ENCODE results near the gene SLC39A3. TPM values are rescaled to one million over a fixed set of nuclear protein-coding genes. Genes with fewer than 3 reads are reported as not detected.

SLC39A3 gene
- total and polyA plus RNA-seq, 10 of the 15 experiments (the other 5 are each of a cell fraction or from before 2014, with no cell fraction given): 0.63 to 67.1 (median 51.2) TPM

DNA sequence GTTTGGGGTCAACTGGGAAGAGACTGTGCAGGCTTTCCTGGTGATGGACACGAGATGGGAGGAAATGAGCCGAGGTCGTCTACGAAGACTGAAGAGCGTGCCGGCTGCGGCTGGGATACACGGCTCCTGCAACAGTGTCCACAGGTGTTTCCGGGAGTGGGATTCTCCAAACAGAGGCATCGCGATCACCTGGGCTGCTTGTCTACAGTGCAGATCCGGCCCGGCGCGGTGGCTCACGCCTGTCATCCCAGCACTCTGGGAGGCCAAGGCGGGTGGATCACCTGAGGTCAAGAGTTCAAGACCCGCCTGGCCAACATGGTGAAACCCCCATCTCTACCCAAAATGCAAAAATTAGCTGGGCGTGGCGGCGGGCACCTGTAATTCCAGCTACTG lies 11.6 kb upstream of the SLC39A3 start (continued):
- TF ChIP-seq, protein P1, sequence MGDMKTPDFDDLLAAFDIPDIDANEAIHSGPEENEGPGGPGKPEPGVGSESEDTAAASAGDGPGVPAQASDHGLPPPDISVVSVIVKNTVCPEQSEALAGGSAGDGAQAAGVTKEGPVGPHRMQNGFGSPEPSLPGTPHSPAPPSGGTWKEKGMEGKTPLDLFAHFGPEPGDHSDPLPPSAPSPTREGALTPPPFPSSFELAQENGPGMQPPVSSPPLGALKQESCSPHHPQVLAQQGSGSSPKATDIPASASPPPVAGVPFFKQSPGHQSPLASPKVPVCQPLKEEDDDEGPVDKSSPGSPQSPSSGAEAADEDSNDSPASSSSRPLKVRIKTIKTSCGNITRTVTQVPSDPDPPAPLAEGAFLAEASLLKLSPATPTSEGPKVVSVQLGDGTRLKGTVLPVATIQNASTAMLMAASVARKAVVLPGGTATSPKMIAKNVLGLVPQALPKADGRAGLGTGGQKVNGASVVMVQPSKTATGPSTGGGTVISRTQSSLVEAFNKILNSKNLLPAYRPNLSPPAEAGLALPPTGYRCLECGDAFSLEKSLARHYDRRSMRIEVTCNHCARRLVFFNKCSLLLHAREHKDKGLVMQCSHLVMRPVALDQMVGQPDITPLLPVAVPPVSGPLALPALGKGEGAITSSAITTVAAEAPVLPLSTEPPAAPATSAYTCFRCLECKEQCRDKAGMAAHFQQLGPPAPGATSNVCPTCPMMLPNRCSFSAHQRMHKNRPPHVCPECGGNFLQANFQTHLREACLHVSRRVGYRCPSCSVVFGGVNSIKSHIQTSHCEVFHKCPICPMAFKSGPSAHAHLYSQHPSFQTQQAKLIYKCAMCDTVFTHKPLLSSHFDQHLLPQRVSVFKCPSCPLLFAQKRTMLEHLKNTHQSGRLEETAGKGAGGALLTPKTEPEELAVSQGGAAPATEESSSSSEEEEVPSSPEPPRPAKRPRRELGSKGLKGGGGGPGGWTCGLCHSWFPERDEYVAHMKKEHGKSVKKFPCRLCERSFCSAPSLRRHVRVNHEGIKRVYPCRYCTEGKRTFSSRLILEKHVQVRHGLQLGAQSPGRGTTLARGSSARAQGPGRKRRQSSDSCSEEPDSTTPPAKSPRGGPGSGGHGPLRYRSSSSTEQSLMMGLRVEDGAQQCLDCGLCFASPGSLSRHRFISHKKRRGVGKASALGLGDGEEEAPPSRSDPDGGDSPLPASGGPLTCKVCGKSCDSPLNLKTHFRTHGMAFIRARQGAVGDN (IDR thresholded peaks at IDR 0.05): no peak

DNA sequence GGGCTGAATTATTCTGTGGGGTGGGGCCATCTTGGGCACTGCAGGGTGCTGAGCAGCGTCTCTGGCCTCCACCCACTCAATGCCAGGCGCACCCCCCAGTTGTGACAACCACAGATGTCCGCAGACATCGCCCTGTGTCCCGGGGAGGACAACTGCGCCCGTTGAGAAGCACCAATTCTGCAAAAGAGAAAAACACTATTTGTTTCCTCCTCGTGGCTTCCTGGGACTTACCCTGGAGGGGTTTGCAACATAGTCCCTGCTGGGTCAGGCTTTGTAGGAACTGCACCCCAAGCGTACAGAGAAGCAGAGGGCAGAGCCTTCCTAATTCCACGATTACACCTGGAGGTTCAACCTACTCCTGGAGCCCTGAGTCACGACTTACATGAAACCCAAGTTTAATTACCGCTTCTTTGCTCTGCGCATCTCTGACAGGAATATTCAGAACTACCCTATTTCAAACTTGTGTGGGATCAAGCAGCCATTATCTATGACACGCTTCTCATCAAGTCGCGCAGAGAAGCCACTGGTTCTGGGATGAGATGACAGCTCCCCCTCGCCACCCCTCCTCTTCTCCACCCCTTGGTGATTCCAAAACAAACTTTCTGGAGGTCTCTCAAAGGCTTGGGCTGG lies 11.1 kb upstream of the SLC39A3 start:
- DNase-seq (ENCODE audit: low read depth, low spot score): no peak
- in situ Hi-C loops (cut with MboI): loop anchor here (5.0 kb wide), 1 partner anchor 284 kb away; no protein-coding TSS in a partner anchor
- Histone ChIP-seq H3K9ac (ENCODE audit: control insufficient read depth, insufficient read depth, low read length) (no peak overlapping the region), H3K27me3 (replicated peaks in 1 of 2; ENCODE audit: control insufficient read depth in 2 of 2, insufficient read depth in 2 of 2, low read length in 1 of 2) (no peaks in the 10 kb centered on the region), H2AFZ (ENCODE audit: control insufficient read depth, low read depth, low read length) (no peak overlapping the region), H4K20me1 (ENCODE audit: control insufficient read depth, insufficient read depth) (no peaks in the 10 kb centered on the region), H3K27ac (ENCODE audit: control insufficient read depth, insufficient read depth) (no peak overlapping the region), H3K4me1 (ENCODE audit: control insufficient read depth, insufficient read depth, low read length) (peaks cover 17% of the 10 kb centered on the region), H3K4me2 (ENCODE audit: control insufficient read depth, insufficient read depth) (no peak overlapping the region), H3K79me2 (ENCODE audit: control insufficient read depth, insufficient read depth, low read length) (no peaks in the 10 kb centered on the region), H3K4me3 (no peak overlapping the region), H3K36me3 (ENCODE audit: control insufficient read depth in 2 of 2, insufficient read depth in 2 of 2, low read length in 1 of 2) (peaks cover 0 to 11% of the 10 kb centered on the region in 2 experiments; a peak in 2 of 4 replicates), H3K9me3 (replicated peaks; ENCODE audit: control insufficient read depth, insufficient read depth, low read length) (no peaks in the 10 kb centered on the region)
- SMC1A ChIA-PET (ENCODE audit: uncharacterized antibody, unreplicated experiment): interaction anchor here (2.1 to 3.1 kb wide), 4 partner anchors 32 to 109 kb away, joined by 6 to 50 read pairs (median 7); partner anchors contain the start of gene SGTA
- no peak for ATAC-seq
- POLR2A ChIA-PET: no interaction called here
- intact Hi-C loops (cut with micrococcal nuclease; ENCODE audit: unreplicated experiment): no loop called here
- no TSS peak for BruUV-seq (replicated peaks)
- 58% methylated on average over 17 of the region's 17 CpGs for WGBS (ENCODE audit: insufficient coverage, insufficient replicate concordance, low lambda C conversion rate, missing lambda C conversion rate)
- CTCF ChIA-PET: interaction anchor here (0.8 to 6.0 kb wide), 4 partner anchors 49 to 103 kb away, joined by 6 to 125 read pairs (median 12); no protein-coding TSS in a partner anchor
- no peak for FAIRE-seq
- RAD21 ChIA-PET (ENCODE audit: unreplicated experiment): interaction anchor here (3.5 kb wide), 1 partner anchor 102 kb away, joined by 45 read pairs; no protein-coding TSS in a partner anchor
- no peak for TF ChIP-seq SMAD1 (IDR thresholded peaks at IDR 0.05; ENCODE audit: low read depth, partially characterized antibody)
- TF ChIP-seq, protein P2, sequence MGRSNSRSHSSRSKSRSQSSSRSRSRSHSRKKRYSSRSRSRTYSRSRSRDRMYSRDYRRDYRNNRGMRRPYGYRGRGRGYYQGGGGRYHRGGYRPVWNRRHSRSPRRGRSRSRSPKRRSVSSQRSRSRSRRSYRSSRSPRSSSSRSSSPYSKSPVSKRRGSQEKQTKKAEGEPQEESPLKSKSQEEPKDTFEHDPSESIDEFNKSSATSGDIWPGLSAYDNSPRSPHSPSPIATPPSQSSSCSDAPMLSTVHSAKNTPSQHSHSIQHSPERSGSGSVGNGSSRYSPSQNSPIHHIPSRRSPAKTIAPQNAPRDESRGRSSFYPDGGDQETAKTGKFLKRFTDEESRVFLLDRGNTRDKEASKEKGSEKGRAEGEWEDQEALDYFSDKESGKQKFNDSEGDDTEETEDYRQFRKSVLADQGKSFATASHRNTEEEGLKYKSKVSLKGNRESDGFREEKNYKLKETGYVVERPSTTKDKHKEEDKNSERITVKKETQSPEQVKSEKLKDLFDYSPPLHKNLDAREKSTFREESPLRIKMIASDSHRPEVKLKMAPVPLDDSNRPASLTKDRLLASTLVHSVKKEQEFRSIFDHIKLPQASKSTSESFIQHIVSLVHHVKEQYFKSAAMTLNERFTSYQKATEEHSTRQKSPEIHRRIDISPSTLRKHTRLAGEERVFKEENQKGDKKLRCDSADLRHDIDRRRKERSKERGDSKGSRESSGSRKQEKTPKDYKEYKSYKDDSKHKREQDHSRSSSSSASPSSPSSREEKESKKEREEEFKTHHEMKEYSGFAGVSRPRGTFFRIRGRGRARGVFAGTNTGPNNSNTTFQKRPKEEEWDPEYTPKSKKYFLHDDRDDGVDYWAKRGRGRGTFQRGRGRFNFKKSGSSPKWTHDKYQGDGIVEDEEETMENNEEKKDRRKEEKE (IDR thresholded peaks at IDR 0.05): no peak
- TF ChIP-seq PML (IDR thresholded peaks at IDR 0.05; ENCODE audit: low read length): no peak
- TF ChIP-seq, protein P3, sequence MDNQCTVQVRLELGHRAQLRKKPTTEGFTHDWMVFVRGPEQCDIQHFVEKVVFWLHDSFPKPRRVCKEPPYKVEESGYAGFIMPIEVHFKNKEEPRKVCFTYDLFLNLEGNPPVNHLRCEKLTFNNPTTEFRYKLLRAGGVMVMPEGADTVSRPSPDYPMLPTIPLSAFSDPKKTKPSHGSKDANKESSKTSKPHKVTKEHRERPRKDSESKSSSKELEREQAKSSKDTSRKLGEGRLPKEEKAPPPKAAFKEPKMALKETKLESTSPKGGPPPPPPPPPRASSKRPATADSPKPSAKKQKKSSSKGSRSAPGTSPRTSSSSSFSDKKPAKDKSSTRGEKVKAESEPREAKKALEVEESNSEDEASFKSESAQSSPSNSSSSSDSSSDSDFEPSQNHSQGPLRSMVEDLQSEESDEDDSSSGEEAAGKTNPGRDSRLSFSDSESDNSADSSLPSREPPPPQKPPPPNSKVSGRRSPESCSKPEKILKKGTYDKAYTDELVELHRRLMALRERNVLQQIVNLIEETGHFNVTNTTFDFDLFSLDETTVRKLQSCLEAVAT (IDR thresholded peaks at IDR 0.05): no peak
- no peak for TF ChIP-seq FOXM1 (IDR thresholded peaks at IDR 0.05; ENCODE audit: low read depth, low read length)
- TF ChIP-seq HCFC1 (IDR thresholded peaks at IDR 0.05; ENCODE audit: low read length): no peak
- no peak for TF ChIP-seq POLR2A (IDR thresholded peaks at IDR 0.05; ENCODE audit: low read depth, low read length)
- no peak for TF ChIP-seq FOXK2 (IDR thresholded peaks at IDR 0.05)
- no peak for TF ChIP-seq STAT1 (conservative IDR thresholded peaks at IDR 0.05)
- no peak for TF ChIP-seq EED (IDR thresholded peaks at IDR 0.05; ENCODE audit: low read depth)
- TF ChIP-seq ATF7 (IDR thresholded peaks at IDR 0.05; ENCODE audit: low read depth): no peak
- TF ChIP-seq MXI1 (IDR thresholded peaks at IDR 0.05; ENCODE audit: low read depth, low read length): no peak
- no peak for TF ChIP-seq SIX5 (IDR thresholded peaks at IDR 0.05; ENCODE audit: low read depth, low read length, severe bottlenecking)
- no peak for TF ChIP-seq ZZZ3 (IDR thresholded peaks at IDR 0.05; ENCODE audit: control insufficient read depth, insufficient read length, low read depth)

Measured in GM12878 (cell line).